HG03521 (cell line): ENCODE measurements around the gene SLC12A8.

Experiments used
- ATAC-seq: cut with Tn5 transposase; IDR thresholded peaks from one replicate; pipeline ENCODE4 v1.9.1; 2021; ENCODE audit warnings: mild to moderate bottlenecking, moderate library complexity; ENCODE audit not compliant: unreplicated experiment

Gene SLC12A8, protein sequence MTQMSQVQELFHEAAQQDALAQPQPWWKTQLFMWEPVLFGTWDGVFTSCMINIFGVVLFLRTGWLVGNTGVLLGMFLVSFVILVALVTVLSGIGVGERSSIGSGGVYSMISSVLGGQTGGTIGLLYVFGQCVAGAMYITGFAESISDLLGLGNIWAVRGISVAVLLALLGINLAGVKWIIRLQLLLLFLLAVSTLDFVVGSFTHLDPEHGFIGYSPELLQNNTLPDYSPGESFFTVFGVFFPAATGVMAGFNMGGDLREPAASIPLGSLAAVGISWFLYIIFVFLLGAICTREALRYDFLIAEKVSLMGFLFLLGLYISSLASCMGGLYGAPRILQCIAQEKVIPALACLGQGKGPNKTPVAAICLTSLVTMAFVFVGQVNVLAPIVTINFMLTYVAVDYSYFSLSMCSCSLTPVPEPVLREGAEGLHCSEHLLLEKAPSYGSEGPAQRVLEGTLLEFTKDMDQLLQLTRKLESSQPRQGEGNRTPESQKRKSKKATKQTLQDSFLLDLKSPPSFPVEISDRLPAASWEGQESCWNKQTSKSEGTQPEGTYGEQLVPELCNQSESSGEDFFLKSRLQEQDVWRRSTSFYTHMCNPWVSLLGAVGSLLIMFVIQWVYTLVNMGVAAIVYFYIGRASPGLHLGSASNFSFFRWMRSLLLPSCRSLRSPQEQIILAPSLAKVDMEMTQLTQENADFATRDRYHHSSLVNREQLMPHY

DNA sequence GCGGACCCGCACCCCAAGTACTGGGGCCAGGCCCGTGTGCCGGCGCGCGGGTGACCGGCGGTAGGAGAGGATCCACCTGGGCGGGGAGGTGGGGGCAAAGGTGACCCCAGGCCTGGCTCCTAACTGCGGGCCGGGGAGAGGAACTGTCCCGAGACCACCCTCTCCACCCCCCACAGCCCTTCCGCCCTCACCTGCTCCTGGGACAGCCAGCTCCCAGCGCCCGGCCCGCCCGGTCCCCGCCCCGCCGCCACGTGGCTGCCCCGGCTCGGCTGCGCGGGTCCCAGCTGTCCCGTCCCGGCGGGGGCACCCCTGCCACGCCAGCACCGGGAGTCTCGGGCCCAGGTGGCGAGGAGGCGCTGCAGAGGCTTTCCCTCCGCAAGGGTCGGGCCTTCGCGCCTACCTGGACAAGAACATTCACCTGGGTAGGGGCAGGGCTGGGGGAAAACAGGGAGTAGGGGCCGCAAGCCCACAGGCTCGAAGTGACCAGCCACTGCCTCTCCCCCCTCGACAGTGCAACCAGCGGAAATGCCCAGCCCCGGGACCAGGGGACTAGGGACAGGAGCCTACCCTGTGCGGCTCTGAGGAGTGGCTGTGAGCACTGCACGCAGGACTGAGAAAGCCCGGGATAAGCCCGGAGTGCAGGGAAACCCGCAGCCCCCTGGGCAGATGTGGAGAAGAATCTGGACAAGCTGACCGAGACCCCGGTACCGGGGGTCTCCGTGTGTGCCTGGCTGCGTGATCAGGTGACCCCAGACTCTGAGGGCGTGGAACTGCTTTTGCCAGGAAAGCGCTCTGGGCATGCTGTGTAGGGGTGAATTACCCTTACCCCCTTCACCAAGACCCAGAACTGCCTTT is at the start of gene SLC12A8:
Gene SLC12A8, minus strand, starts transcription at position 240 of the 855 bp plus-strand sequence. CDS start 1,399 bp downstream, outside the sequence.
- ATAC-seq = no peak

DNA sequence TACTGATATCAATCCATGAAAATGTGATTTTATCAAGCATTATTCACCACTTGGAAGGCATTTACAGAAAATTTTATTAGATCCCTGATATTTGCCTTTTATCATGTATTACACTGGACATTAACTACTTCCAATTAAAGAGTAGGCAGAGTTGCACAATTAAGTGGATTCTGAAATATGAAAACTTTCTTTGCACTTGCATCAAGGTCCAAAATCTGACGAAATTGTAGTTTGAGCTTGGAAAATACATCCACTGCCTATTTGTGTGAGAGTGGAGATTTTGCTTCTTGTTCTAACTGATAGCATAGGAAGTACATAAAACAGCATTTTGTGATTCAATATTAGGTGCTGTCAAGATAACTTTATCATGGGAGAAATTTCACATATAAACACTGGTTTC is 49.6 kb upstream of the SLC12A8 start:
- no peak for ATAC-seq

DNA sequence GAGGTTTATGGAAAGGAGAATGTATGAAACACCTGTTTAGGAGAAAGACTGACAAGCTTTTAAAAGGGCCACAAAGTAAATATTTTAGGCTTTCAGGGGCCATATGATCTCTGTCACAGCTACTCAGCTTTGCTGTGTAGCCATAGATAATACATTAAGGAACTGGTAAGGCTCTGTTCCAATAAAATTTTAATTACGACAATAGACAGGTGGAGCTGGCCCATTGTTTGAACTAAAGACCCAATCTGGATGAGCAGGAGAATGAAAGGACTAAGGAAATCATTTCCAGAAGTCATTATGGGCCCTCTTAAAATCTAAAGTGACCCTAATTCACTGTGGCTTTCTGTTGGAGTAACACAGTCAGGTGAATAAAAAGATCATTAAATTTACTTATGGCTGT is 48.5 kb upstream of the SLC12A8 start:
- no peak for ATAC-seq

DNA sequence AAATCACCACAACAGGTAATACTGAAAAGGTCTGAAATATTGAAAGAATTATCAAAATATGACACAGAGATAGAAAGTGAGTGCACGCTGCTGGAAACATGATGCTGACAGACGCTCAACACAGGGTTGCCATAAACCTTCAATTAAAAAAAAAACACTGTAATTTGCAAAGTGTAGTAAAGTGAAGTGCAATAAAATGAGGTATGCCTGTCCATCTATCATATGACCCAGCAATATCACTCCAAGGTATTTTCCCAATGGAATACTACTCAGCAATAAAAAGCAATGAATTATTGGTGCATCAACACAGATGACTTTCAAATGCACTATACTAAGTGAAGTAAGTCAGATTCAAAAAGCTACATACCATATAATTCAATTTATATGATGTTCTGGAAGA is 47.6 kb upstream of the SLC12A8 start:
- ATAC-seq = no peak

DNA sequence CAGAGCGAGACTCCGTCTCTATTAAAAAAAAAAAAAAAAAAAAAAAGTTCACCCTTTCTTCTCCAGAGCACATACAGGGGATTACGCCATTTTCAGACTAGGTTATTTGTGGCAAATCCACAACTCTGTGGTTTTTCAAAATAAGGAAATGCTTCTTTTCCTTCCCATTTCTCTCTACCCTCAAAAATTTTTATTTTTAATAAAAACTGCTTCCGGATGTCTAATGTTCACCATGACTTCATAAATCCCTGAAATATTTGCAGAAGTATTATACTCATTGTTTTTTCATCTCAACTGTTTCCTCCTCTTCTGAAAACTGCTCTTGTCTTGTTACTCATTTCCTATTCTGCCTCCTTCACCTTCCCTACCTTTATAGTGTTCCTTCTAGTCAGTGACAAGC is 45.0 kb upstream of the SLC12A8 start:
- ATAC-seq = no peak

DNA sequence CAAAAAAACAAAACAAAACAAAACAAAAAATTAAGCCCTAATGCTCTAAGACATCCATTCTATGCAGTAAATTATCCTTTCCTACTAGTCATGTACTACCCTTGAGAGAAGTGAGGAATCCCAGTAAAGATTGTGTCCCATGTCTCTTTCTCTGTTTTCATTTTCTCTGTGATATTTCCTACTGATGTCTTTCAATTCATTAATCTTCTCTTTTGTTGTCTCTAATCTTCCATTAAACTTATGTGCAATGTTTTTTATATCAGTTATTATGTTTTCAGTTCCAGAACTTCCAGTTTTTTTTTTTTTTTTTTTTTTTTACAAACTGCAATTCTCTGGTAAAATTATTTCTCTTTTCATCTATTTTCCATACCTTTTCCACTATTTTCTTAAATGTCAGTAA is 44.1 kb upstream of the SLC12A8 start:
- ATAC-seq = no peak

DNA sequence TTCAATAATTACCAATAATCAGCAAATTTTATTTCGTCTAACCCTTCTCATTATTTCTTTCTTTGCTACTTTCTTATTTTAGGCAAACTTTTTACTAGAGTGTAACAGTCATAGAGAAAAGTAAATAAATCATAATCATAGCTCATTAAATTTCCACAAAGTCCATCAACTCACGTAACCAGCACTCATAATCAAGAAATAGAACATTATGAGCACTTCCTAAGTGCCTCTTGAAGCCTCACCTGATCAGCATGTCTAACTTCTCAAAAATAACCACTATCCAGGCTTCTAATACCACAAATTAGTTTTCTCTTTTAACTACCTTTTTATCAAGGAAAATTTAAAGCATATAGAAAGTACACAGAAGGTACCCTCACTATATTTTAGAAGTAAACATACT is 38.4 kb upstream of the SLC12A8 start:
- ATAC-seq = no peak

DNA sequence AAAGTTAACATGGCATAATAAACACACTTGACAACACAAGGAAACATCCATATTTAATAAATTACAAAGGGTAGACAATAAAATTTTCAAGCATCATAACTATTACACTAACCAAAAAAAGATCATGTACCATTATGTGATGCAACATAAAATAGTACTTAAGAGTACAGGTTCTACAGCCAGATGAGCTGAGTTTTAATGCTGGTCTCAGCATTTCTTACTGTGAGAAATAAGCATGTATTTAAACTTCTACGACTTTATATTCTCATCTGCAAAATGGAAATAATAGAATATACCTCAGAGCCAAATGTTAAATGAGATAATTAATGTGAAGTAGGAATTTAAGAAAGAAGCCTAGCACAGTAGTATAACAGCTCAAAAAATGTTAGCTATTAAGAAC is 33.7 kb upstream of the SLC12A8 start:
- no peak for ATAC-seq

DNA sequence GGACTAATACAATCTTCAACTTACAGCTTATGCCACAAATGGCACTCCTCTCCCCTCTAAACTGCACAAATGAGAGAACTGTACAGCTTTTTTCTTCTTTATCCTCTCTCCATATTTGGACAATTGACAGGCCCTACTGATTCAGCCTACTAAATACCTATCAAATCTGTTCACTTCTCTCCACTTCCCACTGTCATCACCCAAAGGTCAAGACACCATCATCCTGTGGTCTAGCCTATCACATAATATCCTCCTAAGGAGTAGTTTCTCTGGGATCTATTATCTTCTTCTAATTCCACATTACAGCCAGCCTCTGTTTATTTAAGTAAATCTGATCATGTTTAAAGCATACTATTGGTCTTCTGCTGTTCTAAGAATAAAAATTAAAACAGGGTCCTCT is 33.0 kb upstream of the SLC12A8 start:
- ATAC-seq = no peak

DNA sequence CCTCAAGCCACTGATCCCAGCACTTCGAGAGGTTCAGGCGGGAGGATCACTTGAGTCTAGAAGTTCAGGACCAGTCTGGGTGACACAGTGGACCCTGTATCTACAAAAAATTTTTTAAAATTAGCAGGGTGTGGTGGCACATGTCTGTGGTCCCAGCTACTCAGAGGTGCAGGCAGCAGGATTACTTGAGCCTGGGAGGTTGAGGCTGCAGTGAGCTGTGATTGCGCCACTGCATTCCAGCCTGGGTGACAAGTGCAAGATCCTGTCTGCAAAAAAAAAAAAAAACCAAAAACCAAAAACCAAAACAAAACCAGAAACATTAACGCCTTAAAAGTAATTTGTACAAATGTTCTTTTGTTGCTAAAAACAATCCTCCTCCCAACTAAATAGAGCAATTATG is 27.9 kb upstream of the SLC12A8 start:
- no peak for ATAC-seq

DNA sequence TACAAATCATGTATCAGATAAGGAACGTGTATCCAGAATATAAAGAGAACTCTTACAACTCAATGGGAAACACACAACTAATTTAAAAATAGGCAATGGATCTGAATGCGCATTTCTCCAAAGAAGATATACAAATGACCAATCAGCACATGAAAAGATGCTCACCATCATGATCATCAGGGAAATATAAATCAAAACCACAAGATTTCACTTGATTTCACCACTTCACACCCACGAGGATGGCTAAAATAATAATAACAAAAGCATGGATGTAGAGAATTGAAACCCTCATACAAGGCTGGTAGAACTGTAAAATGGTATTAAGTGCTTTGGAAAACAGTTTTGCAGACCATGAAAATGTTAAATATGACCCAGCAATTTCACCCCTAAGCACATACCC is 26.7 kb upstream of the SLC12A8 start:
- no peak for ATAC-seq

DNA sequence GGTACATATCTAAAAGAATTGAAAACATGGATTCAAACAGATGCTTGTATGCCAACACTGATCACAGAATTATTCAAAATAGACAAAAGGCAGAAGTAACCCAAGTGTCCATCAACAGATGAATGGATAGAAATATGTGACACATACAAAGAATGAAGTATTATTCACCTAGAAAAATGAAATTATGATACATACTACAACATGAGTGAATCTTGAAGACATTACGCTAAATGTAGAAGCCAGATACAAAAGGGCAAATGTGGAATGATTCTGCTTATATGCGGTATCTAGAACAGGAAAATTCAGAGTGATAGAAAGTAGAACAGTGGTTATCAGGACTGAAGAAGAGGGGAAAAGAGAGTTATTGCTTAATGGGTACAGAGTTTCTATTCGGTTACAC is 26.2 kb upstream of the SLC12A8 start:
- no peak for ATAC-seq

DNA sequence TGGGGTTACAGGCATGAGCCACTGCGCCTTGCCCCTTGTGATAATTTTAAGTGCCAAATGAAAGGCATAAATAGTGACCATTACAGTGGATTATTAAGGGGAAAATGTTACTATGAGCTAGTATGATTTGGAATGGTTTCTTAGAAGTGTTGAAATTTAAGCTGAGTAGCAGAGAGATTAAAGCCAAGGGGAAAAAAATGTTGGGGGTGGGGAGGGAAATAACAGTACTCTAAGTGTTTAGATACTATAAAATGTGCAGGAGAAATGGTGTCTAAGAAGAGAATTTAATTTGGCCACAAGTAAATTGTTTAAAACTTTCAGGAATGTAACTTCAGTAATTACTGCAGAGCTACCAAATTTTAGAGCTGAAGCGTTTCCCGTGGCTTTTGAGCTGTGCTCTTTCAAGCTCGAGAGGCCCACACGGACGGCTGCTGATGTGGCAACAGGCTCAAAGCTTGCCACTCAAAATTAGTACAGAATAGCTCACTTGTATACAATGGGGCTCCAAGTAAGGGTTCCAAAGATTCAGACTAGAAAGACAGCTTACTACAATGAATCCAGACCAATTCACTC is 23.9 kb upstream of the SLC12A8 start:
- ATAC-seq = no peak

DNA sequence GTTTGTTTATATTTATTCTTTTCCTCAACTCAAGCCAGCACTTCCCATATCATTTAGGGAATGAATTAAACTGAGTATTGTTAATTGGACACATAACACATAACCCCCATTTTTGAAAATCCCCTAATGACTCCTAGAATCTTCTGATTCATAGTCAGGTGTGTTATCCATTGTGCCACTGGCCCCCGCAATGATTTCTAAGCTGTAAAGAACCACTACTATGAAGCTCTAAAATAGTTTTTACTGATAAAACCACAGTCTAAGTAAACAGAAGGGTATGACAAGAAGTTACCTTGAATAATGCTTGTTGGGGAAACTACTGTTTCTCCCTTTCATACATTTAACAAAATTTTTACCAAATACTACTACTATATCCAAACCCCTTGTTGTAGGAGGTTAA is 22.3 kb upstream of the SLC12A8 start:
- ATAC-seq = no peak

DNA sequence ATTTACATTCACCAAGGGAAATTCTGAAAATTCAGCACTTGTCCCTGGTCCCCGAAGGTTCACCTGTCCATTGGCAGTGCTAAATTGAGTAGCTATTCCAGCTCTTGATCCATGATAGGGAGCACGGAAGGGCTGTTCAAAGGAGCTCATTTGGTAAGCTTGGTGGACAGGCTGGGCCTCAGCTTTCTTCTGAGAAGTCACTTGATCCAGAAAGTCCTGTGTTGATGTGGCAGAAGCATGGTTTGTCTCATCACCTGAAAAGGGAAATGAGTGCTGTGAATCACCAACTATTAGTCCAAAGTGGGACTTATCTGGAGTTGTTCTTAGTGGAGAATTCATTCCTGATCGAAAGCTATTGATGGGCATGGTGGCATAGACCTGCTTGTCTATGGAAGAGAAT is 19.9 kb upstream of the SLC12A8 start:
- no peak for ATAC-seq

DNA sequence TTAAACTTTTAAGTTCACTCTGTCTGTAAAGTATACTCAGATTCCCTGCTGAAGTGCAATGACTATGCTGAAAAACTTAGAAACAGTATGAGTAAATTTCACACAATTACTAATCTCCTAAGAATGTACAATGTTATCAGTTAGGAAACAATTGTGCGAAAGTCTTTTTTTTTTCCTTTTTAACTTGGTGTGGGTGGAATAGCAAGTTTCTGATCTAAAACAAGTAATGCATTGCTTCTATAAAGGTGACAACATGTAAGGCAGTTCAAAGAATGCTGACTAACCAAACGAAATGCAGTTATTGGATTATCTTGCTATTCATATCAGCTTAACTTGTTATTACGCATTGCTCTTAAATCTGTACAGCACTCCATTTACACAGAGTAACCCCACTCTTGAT is 19.3 kb upstream of the SLC12A8 start:
- ATAC-seq = no peak

DNA sequence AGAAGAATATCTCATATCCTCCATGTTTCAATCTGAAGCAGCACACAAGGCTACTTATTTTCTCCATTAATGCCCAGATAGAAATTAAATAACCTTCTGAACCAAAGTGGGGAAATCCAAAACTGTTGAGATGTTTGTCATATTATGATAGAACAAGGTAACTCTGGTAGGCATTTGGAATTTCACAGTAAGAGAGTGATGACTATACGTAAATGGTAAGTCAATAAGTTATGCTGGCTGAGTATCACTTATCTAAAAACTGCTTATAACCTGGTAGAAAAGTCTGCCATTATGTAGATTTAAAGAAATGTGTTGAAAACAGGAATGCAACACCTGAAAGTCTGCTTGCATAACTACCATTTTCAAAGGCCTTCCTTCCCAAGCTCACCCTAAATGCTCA is 17.2 kb upstream of the SLC12A8 start:
- ATAC-seq = no peak

DNA sequence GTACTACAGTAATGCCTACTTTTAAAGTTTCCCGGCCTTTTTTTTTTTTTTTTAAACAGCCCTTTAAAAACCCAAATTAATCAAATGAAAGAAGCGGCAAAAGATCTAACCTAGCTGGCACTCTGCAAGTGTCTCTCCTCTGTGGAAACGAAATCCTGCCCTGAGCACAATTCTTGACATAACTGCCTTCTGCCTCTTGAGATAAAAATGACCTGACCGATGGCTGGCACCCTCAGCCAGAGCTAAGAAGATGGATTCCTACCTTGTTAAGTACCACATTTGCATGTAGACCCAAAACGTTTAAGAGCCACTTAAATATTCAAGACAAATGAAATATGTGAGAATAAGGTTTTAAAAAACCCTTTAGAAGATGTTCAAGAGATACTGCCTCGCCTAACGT is 16.6 kb upstream of the SLC12A8 start:
- ATAC-seq = no peak

DNA sequence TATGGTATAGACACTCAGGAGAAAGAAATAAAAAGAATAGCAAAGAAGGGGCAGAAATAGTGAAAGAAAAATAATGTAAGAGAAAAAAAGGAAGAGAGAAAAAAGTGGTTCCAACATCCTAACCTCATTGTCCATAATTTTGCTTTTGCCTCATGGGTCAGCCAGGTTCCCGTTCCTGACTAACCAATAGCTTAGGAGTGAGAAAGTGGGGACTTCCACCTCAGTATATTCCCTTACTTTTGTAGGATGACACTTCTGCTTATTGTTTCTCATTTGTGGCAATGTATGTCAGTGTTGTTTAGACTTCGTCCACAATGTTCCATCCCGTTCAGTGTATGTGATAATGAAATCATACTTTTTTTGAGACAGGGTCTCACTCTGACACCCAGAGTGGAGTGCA is 9.3 kb upstream of the SLC12A8 start:
- ATAC-seq = no peak

DNA sequence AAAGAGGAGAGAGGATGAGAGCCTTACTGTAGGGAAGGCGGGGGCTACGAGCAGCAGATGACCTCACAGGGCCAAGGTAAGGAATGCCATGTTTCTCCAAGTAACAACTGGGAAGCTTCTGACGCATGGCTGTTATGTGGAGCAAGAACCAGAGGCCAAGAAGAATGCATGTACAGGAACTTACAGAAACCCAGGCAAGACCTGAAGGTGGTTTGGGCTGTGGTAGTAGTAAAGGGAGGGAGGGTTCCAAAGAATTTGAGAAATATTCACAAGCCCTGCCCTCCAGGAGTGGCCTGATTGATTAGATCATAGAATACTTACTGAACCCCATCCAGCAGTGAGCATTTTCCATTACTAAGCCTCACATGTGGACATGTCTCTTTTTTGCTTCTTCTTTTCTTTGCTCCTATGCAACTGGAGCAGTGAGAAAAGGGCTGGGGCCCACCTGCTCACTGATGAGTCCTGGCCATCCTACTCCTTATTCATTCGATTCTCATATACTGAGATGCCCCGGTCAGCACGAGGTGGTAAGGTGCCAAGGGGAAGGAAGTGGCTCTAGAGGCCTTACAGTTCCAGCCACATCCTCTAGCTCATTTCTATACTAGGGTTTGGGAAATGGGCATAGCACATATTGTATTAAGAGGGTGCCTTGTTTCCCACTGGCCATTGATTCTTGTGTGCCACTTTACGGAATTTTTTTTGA is 8.3 kb upstream of the SLC12A8 start:
- ATAC-seq = no peak

DNA sequence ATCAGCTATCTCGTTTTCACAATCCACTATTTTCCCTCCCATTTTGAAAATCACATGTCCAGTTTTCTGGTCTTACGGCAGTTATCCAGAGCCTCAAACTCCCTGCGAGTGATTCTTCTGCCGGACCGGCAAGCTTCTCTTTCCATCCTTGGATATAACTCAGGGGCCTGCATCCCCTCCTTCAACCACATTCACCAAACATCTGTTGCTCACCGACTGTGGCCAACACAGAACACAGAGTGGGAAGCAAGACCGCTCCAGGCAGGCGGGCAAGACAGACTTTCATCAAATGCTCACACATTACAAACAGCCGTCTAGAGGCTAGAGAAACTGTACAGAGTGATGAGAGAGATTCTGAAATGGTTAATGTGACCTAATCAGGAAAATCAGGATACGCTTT is 7.6 kb upstream of the SLC12A8 start:
- no peak for ATAC-seq
